DOHH2 (cell line): ENCODE measurements around the gene CWC22.
"Not testable (repeated sequence)": the region's sequence is repeated elsewhere in the genome, so short reads cannot be mapped to it uniquely, and the experiment has no call there.

Experiments used
- CTCF ChIP-seq: fragments of 200-600 bp; sonication (generic); IDR thresholded peaks from one replicate; pipeline ENCODE4 v1.5.1; 2014; ENCODE audit warnings: antibody characterized with exemption, mild to moderate bottlenecking, low read depth, low read length; ENCODE audit not compliant: poor library complexity, severe bottlenecking
- EZH2phosphoT487 ChIP-seq: fragments of 200-600 bp; sonication (generic); IDR thresholded peaks from 2 replicates; pipeline ENCODE4 v1.6.1; 2017; ENCODE audit warnings: borderline replicate concordance, mild to moderate bottlenecking, antibody characterized with exemption, low read length, moderate library complexity, mixed read lengths

- TF ChIP-seq CTCF, EZH2phosphoT487: not testable (repeated sequence)
Observed at GRCh38 chr2:180054576-180054975, 47.5 kb upstream of the CWC22 start.
